Panc1 (cell line): ENCODE measurements around the gene SPRED2. TPM values are rescaled to one million over a fixed set of nuclear protein-coding genes. Genes with fewer than 3 reads are reported as not detected.

Source experiments
- ATAC-seq: fragments of 200-7000 bp; cut with Tn5 transposase; 2 replicates; pipeline ENCODE4 v1.9.1; 2020; ENCODE audit warnings: mild to moderate bottlenecking, moderate library complexity
- BruUV-seq: library from RNA; stranded (reverse); fragments of 400-500 nt; replicated peaks from 2 replicates; lab custom pipeline; 2021; lab: Mats Ljungman, UMichigan
- CTCF ChIA-PET: fragments of 300-600 bp; sonication (Branson Sonifier 250); formaldehyde crosslinking; loops from one replicate; lab custom pipeline; 2022; ENCODE audit warnings: antibody characterized with exemption; lab: Charles Lee
- POLR2A ChIA-PET: fragments of 300-600 bp; sonication (Branson Sonifier 250); formaldehyde crosslinking; loops from one replicate; lab custom pipeline; 2022; ENCODE audit warnings: antibody characterized with exemption; lab: Charles Lee
- DNase-seq: peaks from one replicate; pipeline ENCODE4 v3.0.0-alpha.2; 2010; ENCODE audit warnings: low read depth, low spot score
- H3K27ac ChIP-seq: 2 replicates; pipeline ENCODE4 v1.5.1; 2011; ENCODE audit warnings: mild to moderate bottlenecking, low read length, inconsistent platforms
- H3K27me3 ChIP-seq: fragments of 200-500 bp; sonication (Bioruptor generic); 2 replicates; pipeline ENCODE4 v1.6.0; 2014; ENCODE audit warnings: low read length, inconsistent platforms; ENCODE audit not compliant: control insufficient read depth, insufficient read depth
- H3K36me3 ChIP-seq: fragments of 200-500 bp; sonication (Bioruptor generic); 2 replicates; pipeline ENCODE4 v1.5.1; 2014; ENCODE audit warnings: inconsistent platforms, mild to moderate bottlenecking, low read length, moderate library complexity; ENCODE audit not compliant: control insufficient read depth, insufficient read depth
- H3K4me1 ChIP-seq: 2 replicates; pipeline ENCODE4 v1.5.1; 2011; ENCODE audit warnings: inconsistent platforms, mild to moderate bottlenecking, low read length, moderate library complexity; ENCODE audit not compliant: control insufficient read depth, insufficient read depth
- H3K4me3 ChIP-seq, 2 experiments: 2 replicates each; pipeline ENCODE4 v1.5.1; 2011 to 2012; ENCODE audit warnings: low read depth in 2 of 2, low read length in 2 of 2, mild to moderate bottlenecking in 2 of 2, inconsistent platforms in 1 of 2, moderate library complexity in 1 of 2
- H3K9me3 ChIP-seq: fragments of 200-500 bp; sonication (Bioruptor generic); 2 replicates; pipeline ENCODE4 v1.5.1; 2014; ENCODE audit warnings: low read depth, mild to moderate bottlenecking, inconsistent platforms, low read length, moderate library complexity; ENCODE audit not compliant: control insufficient read depth, insufficient read depth
- POLR2AphosphoS5 ChIP-seq: IDR thresholded peaks from 2 replicates; pipeline ENCODE4 v1.6.1; 2012; ENCODE audit warnings: mild to moderate bottlenecking, low read depth, low read length, moderate library complexity
- SIN3A ChIP-seq: IDR thresholded peaks from 2 replicates; pipeline ENCODE4 v1.6.1; 2012; ENCODE audit warnings: low read depth, mild to moderate bottlenecking, low read length, moderate library complexity, borderline replicate concordance; ENCODE audit not compliant: insufficient read depth
- TCF7L2 ChIP-seq: IDR thresholded peaks from 2 replicates; pipeline ENCODE4 v1.6.1; 2011; ENCODE audit warnings: mild to moderate bottlenecking, low read depth, low read length, inconsistent platforms
- in situ Hi-C: cut with HindIII; loops from 2 replicates; pipeline ENCODE4 v1.10.0; 2016; ENCODE audit warnings: low sequenced_read_pairs, low pct_unique_long_range_greater_than_20kb
- intact Hi-C: fragments of 100-400 bp; cut with micrococcal nuclease; formaldehyde crosslinking; loops from one replicate; pipeline ENCODE4 v1.10.0; 2022; ENCODE audit not compliant: unreplicated experiment
- total RNA-seq: library from RNA; stranded (reverse); gene quantifications from one replicate; pipeline ENCODE4 v1.2.1, GENCODE V29; 2021; ENCODE audit not compliant: unreplicated experiment
- TF ChIP-seq, protein P1 (sequence below), 2 experiments: IDR thresholded peaks; 2 replicates each; pipeline ENCODE4 v1.6.1; 2011 to 2012; ENCODE audit warnings: low read depth in 2 of 2, control low read depth in 1 of 2, low read length in 1 of 2, mild to moderate bottlenecking in 1 of 2, moderate library complexity in 1 of 2; ENCODE audit not compliant: insufficient read depth in 1 of 2

Gene SPRED2
- total RNA-seq, 1 experiment from 2014 or later = 60.1 TPM

DNA sequence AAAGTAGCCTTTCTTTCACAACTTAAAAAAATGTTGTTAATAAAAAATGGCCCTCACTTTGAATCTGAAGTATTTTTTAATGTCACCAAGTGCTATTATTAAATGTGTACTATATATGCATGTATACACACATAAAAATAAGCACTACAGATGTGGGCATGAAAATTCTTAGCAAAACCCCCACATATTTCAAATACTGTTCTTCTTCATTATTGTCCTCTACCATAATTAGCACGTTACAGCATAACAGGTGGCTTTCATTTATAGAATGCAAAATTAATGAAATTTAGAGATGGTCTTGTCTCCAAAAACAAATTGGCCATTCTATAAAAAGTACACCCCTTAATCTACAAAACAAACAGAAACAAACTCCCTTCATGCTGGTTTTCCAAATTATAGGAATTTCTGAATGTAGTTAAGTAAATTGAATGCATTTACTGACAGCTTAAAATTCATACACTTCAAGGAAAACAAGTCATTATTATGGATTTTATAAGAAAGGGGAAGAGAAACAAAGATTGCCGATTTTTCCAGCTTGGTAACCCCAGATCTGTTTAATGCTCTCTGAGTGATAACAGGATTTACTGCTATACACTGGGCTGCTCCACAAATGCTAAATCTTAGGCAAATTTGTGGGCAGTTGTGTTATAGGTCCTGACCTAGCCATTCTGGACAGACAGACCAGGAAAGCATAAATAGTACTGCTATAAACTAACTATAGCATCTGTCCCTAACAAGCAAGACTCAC is 67.2 kb downstream of the SPRED2 start:
- DNase-seq (no peak), ATAC-seq (no peak)
- H3K9me3 ChIP-seq = no peaks in the 10 kb centered on the region
- H3K4me1 ChIP-seq = peaks cover 92% of the 10 kb centered on the region
- TF ChIP-seq, protein P1, sequence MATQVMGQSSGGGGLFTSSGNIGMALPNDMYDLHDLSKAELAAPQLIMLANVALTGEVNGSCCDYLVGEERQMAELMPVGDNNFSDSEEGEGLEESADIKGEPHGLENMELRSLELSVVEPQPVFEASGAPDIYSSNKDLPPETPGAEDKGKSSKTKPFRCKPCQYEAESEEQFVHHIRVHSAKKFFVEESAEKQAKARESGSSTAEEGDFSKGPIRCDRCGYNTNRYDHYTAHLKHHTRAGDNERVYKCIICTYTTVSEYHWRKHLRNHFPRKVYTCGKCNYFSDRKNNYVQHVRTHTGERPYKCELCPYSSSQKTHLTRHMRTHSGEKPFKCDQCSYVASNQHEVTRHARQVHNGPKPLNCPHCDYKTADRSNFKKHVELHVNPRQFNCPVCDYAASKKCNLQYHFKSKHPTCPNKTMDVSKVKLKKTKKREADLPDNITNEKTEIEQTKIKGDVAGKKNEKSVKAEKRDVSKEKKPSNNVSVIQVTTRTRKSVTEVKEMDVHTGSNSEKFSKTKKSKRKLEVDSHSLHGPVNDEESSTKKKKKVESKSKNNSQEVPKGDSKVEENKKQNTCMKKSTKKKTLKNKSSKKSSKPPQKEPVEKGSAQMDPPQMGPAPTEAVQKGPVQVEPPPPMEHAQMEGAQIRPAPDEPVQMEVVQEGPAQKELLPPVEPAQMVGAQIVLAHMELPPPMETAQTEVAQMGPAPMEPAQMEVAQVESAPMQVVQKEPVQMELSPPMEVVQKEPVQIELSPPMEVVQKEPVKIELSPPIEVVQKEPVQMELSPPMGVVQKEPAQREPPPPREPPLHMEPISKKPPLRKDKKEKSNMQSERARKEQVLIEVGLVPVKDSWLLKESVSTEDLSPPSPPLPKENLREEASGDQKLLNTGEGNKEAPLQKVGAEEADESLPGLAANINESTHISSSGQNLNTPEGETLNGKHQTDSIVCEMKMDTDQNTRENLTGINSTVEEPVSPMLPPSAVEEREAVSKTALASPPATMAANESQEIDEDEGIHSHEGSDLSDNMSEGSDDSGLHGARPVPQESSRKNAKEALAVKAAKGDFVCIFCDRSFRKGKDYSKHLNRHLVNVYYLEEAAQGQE (IDR thresholded peaks at IDR 0.05; ENCODE audit: insufficient read depth in 1 of 2, low read depth in 2 of 2, low read length in 1 of 2) = no peak
- TF ChIP-seq SIN3A (no peak), TCF7L2 (no peak), POLR2AphosphoS5 (no peak)
- intact Hi-C loops (loop anchor here (5.0 to 10.0 kb wide), 2 partner anchors 50 to 67 kb away; partner anchors contain the start of gene SPRED2), in situ Hi-C loops (no loop called here)
- peak overlapping the region; percentile 88 for H3K27ac ChIP-seq
- no TSS peak for BruUV-seq
- H3K4me3 ChIP-seq = peak overlapping the region; percentile 36 to 50
- H3K36me3 ChIP-seq = no peaks in the 10 kb centered on the region
- H3K27me3 ChIP-seq = no peaks in the 10 kb centered on the region
- ChIA-PET CTCF (no interaction called here), POLR2A (no interaction called here)

DNA sequence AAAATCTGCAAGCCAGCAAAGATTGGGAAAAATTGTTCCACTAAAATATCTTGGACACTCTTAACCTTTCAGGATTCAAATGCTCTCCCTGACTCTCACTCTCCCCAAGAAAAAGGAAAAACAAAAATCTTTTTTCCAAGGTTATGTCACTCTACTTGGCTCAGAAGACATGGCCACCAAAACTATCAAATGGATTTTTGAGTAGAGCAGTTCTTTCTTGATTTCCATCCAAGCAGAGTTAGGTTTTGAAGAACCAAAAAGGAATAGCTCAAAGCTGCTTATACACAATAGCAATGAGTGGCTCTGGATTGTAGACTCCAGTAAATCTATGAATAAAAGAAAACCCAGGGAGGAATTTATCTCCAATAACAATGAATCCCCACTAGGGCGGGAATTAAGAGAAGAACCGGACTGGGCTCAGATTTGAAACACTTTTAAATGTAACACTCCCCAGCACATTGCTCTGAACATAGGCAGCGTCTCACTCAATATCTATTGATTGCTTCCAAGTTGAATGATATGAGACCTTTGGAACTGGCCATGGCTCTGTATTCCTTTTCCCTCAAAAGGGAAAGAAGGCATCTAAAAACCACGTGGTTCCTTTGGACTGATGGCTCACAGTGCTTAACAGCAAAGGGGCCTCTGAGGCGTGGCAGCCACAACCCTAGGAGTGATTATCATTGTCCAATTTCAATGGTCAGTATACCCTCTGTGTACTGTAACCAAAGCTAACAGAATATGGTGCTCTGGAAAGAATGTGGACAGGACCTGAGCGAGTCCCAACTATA is 68.3 kb downstream of the SPRED2 start:
- peaks cover 90% of the 10 kb centered on the region for H3K4me1 ChIP-seq
- intact Hi-C loops (loop anchor here (10.0 kb wide), 1 partner anchor 51 kb away; no protein-coding TSS in a partner anchor), in situ Hi-C loops (no loop called here)
- ATAC-seq = no peak
- TF ChIP-seq POLR2AphosphoS5 = no peak
- TF ChIP-seq SIN3A = no peak
- TF ChIP-seq TCF7L2 = no peak
- TF ChIP-seq, protein P1 (IDR thresholded peaks at IDR 0.05; ENCODE audit: insufficient read depth in 1 of 2, low read depth in 2 of 2, low read length in 1 of 2) = no peak
- H3K4me3 ChIP-seq = peak overlapping the region in 1 of 2 experiments; percentile 32; a peak in 2 of 4 replicates
- CTCF ChIA-PET = no interaction called here
- no peak for DNase-seq
- H3K36me3 ChIP-seq = no peaks in the 10 kb centered on the region
- H3K27me3 ChIP-seq = no peaks in the 10 kb centered on the region
- POLR2A ChIA-PET = interaction anchor here (0.6 kb wide), 1 partner anchor 59 kb away, joined by 5 read pairs; no protein-coding TSS in a partner anchor
- no peaks in the 10 kb centered on the region for H3K9me3 ChIP-seq
- BruUV-seq = no TSS peak
- peak overlapping the region; percentile 88 for H3K27ac ChIP-seq
